ENCODE results near the gene ATP2A3. TPM values are rescaled to one million over a fixed set of nuclear protein-coding genes. Genes with fewer than 3 reads are reported as not detected.
"Not testable (repeated sequence)": the region's sequence is repeated elsewhere in the genome, so short reads cannot be mapped to it uniquely, and the experiment has no call there.

Gene ATP2A3
- total and polyA plus RNA-seq, 11 donors: 3.3 to 21.8 (median 7.0) TPM

DNA sequence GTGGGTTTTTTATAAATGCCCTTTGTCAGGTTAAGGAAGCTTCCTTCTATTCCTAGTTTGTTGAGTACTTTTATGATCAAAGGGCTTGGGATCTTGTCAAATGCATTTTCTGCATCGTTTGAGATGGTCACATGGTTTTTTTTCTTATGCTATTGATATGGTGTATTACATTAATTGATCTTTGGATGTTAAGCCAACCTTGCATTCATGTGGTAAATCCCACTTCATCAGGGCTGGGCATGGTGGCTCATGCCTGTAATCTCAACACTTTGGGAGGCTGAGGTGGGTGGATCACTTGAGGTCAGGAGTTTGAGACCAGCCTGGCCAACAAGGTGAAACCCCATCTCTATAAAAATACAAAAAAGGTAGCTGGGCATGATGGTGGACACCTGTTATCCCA lies 30.8 kb upstream of the ATP2A3 start:
- ATAC-seq (no peak), DNase-seq (no peak)
- 33 to 60% (median 50%) methylated on average over 1 of the region's 1 CpG for WGBS, 4 donors
- Histone ChIP-seq H3K9me3 (peaks cover 0 to 10% (median 0%) of the 10 kb centered on the region in 12 donors), H3K27me3 (no peaks in the 10 kb centered on the region), H3K4me3 (no peak overlapping the region), H3K27ac (no peak overlapping the region), H3K36me3 (no peaks in the 10 kb centered on the region), H3K4me1 (peaks cover 0 to 5% (median 0%) of the 10 kb centered on the region in 12 donors)
- TF ChIP-seq POLR2A (IDR thresholded peaks at IDR 0.05): no peak
- TF ChIP-seq, protein P1, sequence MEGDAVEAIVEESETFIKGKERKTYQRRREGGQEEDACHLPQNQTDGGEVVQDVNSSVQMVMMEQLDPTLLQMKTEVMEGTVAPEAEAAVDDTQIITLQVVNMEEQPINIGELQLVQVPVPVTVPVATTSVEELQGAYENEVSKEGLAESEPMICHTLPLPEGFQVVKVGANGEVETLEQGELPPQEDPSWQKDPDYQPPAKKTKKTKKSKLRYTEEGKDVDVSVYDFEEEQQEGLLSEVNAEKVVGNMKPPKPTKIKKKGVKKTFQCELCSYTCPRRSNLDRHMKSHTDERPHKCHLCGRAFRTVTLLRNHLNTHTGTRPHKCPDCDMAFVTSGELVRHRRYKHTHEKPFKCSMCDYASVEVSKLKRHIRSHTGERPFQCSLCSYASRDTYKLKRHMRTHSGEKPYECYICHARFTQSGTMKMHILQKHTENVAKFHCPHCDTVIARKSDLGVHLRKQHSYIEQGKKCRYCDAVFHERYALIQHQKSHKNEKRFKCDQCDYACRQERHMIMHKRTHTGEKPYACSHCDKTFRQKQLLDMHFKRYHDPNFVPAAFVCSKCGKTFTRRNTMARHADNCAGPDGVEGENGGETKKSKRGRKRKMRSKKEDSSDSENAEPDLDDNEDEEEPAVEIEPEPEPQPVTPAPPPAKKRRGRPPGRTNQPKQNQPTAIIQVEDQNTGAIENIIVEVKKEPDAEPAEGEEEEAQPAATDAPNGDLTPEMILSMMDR (IDR thresholded peaks at IDR 0.05): no peak
- intact Hi-C loops (cut with DNase I): no loop called here

GRCh38 chr17:3994221-3994576 lies 30.0 kb upstream of the ATP2A3 start:
- ATAC-seq (no peak), DNase-seq (no peak)
- intact Hi-C loops (cut with DNase I): no loop called here
- peaks cover 0 to 13% (median 0%) of the 10 kb centered on the region in 12 donors for H3K4me1 ChIP-seq
- H3K36me3 ChIP-seq: no peaks in the 10 kb centered on the region
- 82 to 92% (median 88%) methylated on average over 1 of the region's 1 CpG for WGBS, 4 donors
- no peaks in the 10 kb centered on the region for H3K27me3 ChIP-seq
- H3K27ac ChIP-seq: no peak overlapping the region
- TF ChIP-seq POLR2A (IDR thresholded peaks at IDR 0.05): no peak
- TF ChIP-seq, protein P1 (IDR thresholded peaks at IDR 0.05): no peak
- no peak overlapping the region for H3K4me3 ChIP-seq
- H3K9me3 ChIP-seq: peaks cover 0 to 10% (median 0%) of the 10 kb centered on the region in 12 donors

DNA sequence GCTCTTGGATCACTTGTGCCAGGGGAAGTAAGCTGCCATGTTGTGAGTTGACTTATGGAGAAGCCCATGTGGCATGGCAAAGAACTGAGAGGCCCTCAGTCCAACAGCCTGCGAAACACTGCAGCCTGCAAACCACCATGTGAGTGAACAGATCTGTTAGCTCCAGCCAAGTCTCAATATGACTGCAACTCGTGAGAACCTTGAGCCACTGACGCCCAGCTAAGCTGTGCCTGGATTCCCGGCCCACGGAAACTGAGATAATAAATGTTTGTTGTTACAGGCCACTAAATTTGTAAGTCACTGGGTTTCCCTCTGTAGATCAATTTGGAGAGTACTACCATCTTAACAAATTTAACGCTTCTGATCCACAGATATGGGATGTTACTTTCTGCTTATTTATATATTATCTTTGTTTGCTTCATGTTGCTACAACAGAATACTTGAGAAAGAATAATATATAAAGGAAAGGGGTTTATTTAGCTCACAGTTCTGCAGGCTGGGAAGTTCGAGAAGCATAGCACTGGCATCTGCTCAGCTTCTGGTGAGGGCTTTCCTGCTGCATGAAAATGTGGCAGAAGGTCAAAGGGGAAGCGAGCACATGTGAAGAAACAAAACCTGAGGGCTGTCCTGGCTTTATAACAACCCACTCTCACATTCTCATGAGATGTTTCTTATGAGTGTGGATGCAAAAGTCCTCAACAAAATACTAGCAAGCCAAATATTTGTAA lies 29.4 kb upstream of the ATP2A3 start:
- Histone ChIP-seq H3K36me3 (no peaks in the 10 kb centered on the region), H3K27ac (no peak overlapping the region), H3K9me3 (peaks cover 0 to 10% (median 0%) of the 10 kb centered on the region in 12 donors), H3K4me1 (peaks cover 0 to 18% (median 2%) of the 10 kb centered on the region in 12 donors), H3K4me3 (no peak overlapping the region), H3K27me3 (no peaks in the 10 kb centered on the region)
- TF ChIP-seq POLR2A (IDR thresholded peaks at IDR 0.05): no peak
- TF ChIP-seq, protein P1 (IDR thresholded peaks at IDR 0.05): no peak
- DNase-seq (no peak), ATAC-seq (no peak)
- 78 to 84% (median 81%) methylated on average over 8 of the region's 8 CpGs for WGBS, 4 donors
- intact Hi-C loops (cut with DNase I): no loop called here

GRCh38 chr17:3992370-3992769 lies 28.1 kb upstream of the ATP2A3 start:
- H3K27ac ChIP-seq: no peak overlapping the region
- H3K4me1 ChIP-seq: peaks cover 0 to 25% (median 5%) of the 10 kb centered on the region in 12 donors
- no peak for ATAC-seq
- H3K4me3 ChIP-seq: no peak overlapping the region
- no peaks in the 10 kb centered on the region for H3K36me3 ChIP-seq
- 84 to 96% (median 95%) methylated on average over 5 of the region's 5 CpGs for WGBS, 4 donors
- DNase-seq: no peak
- H3K27me3 ChIP-seq: no peaks in the 10 kb centered on the region
- intact Hi-C loops (cut with DNase I): no loop called here
- peaks cover 0 to 10% (median 0%) of the 10 kb centered on the region in 12 donors for H3K9me3 ChIP-seq
- TF ChIP-seq, protein P1 (IDR thresholded peaks at IDR 0.05): no peak
- TF ChIP-seq POLR2A (IDR thresholded peaks at IDR 0.05): no peak

- H3K36me3 ChIP-seq; H3K4me3 ChIP-seq; H3K27me3 ChIP-seq; DNase-seq; H3K9me3 ChIP-seq; H3K27ac ChIP-seq; intact Hi-C loops (cut with DNase I); ATAC-seq: not testable (repeated sequence)
- 74 to 90% (median 87%) methylated on average over 3 of the region's 3 CpGs for WGBS, 4 donors
- H3K4me1 ChIP-seq: peaks cover 0 to 27% (median 7%) of the 10 kb centered on the region in 12 donors
Observed at GRCh38 chr17:3991699-3992098, 27.5 kb upstream of the ATP2A3 start.

Measured in heart left ventricle (tissue), 16 donors.